G401 (cell line): ENCODE measurements around the gene MOB3A. TPM values are rescaled to one million over a fixed set of nuclear protein-coding genes. Genes with fewer than 3 reads are reported as not detected.

ENCODE experiments used
- DNase-seq: peaks from one replicate; pipeline ENCODE4 v3.0.0-alpha.2; 2015; ENCODE audit warnings: low spot score
- in situ Hi-C: cut with HindIII; loops from 2 replicates; pipeline ENCODE4 v1.10.0; 2016; ENCODE audit warnings: low sequenced_read_pairs, mixed read lengths
- total RNA-seq: library from RNA; depleted of rRNA; stranded (reverse); fragments of >200 nt; shearing (Covaris generic); gene quantifications from 2 replicates; pipeline ENCODE4 v1.2.3, GENCODE V29; 2014

Gene MOB3A
- total RNA-seq, 1 experiment from 2014 or later: 20.6 TPM

DNA sequence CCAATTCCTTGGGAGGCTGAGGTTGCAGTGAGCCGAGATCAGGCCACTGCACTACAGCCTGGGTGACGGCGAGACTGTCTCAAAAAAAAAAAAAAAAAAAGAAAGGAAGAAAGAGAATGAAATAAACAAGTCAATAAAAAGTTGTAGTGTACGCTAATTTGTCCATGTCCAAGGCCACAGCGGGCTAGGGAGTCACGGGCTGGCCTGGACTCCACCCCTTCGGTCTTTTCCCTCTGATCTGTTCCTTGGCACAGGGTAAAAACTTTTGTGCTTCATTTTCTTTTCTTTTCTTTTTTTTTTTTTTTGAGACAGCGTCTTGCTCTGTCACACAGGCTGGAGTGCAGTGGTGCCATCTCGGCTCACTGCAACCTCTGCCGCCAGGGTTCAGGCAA lies 25.7 kb downstream of the MOB3A start:
- in situ Hi-C loops: no loop called here

DNA sequence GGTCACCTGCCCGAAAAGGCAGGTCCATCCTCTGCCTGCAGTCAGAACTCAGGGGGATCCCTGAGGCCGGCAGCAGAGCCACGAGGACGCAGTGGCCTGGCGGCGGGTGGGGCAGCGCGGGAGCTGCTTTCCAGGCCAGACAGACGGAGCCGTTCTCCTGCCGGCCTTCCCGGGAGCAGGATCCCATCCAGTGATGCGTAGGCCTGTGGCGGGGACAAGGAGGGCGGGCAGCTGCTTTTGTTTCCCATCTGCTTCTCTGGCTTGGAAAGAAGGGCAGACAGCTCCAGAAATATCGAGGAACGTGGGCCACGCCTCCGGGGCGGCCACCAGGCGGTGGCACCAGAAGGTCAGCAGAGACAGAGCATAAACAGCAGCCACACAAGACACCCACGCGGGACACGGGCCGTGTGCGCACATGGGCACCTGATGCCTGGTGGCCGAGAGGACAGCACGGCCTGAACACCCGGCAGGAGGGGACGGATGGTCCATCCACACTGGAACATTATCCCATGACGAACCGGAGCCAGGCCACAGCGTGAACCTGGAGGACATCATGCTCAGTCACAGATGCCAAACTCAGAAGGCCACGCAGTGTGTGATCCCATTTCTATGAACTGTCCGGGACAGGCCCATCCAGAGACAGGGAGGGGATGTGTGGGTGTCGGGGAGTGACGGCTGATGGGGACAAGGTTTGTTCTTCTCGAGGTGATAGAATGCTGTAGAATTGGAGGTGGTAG lies 31.2 kb downstream of the MOB3A start:
- in situ Hi-C loops: no loop called here
- DNase-seq: peak; percentile 97

More for the DNA sequence above, 25.7 kb downstream of the MOB3A start:
- no peak for DNase-seq

DNA sequence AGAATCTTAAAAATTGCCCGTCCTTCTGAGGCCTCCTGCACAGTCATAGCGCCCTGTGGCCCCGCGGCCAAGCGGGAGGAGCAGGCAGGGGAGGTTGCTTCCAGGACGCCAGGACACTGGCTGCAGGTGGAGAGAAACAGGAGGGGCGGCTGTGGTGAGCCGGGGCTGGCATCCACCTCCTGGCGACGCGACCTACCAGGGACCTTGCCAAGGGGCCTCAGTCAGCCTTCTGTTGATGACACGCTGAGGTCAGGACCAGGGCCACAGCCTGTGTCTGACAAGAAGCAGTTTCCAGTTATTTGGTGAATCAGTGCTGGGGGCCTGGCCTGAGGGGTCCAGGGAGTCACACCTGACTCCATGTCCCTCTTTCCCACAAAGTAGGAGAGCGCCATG lies 31.7 kb downstream of the MOB3A start:
- peak; percentile 81 for DNase-seq
- in situ Hi-C loops: no loop called here

DNA sequence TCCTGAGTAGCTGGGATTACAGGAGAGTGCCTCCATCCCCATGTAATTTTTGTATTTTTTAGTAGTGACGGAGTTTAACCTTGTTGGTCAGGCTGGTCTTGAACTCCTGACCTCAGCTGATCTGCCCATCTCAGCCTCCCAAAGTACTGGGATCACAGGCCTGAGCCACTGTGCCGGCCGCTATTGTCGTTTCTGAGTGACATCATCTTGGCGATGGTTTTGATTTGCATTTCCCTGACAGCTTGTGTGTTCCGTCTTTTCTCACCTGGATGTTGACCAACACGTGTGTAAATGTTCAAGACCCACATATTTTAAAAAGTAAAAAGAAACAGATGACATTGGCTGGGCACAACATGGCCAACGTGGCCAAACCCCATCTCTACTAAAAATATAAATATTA lies 32.3 kb downstream of the MOB3A start:
- in situ Hi-C loops: no loop called here
- no peak for DNase-seq

- in situ Hi-C loops: no loop called here
- DNase-seq: no peak
Observed at GRCh38 chr19:2062770-2063169, 33.4 kb downstream of the MOB3A start.

GRCh38 chr19:2062389-2062729 lies 33.8 kb downstream of the MOB3A start:
- DNase-seq: no peak
- in situ Hi-C loops: no loop called here

DNA sequence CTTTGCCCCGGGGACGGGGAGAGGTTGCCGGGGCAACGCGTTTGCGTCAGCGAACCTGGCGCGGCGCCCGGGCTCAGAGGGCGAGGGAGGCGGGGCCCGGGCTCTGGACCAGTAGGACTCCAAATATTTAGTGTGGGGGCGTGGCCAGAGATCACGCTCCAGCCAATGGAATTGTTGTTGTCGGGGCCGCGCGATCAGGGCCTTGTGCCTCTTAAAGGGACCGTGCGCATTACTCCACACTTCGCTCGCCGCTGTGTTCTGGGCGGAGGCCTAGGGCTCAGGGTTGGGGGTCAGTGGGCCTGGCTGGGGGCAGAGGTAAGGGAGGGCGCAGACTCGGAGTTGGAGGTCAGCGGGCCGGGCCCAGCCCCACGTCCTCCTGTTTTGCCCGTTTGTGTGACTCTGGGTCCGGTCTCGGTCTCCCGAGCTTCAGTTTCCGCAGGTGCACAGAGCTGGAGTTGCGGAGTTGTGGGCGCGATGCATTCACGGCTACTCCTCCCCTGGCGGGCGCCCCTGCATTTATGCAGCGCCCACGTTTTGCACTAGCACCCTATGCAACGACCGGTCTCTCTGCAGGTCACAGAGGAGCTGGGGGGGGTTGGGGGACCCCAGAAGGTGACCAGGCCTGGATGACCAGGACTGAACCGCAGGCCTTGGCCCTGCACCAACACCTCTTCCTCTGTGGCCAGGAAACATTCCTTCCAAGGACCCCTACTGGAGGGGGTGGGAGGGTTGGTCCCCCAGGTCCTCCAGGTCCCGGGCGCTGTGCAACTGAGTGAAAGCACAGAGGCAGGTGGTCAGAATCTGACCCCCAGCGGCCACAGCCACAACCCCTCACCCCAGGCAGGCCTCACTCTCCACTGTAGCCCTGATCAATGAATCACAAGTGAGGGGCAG lies 34.4 kb downstream of the MOB3A start:
- DNase-seq: peak; percentile 99
- in situ Hi-C loops: no loop called here

GRCh38 chr19:2060884-2061494 lies 35.1 kb downstream of the MOB3A start:
- DNase-seq: peak; percentile 67
- in situ Hi-C loops: no loop called here

GRCh38 chr19:2059422-2060201 lies 36.5 kb downstream of the MOB3A start:
- no peak for DNase-seq

GRCh38 chr19:2058570-2059421 lies 37.3 kb downstream of the MOB3A start:
- DNase-seq: no peak
- in situ Hi-C loops: no loop called here

More at GRCh38 chr19:2059422-2060201, 36.5 kb downstream of the MOB3A start:
- in situ Hi-C loops: no loop called here

GRCh38 chr19:2057484-2058469 lies 38.3 kb downstream of the MOB3A start:
- in situ Hi-C loops: no loop called here

DNA sequence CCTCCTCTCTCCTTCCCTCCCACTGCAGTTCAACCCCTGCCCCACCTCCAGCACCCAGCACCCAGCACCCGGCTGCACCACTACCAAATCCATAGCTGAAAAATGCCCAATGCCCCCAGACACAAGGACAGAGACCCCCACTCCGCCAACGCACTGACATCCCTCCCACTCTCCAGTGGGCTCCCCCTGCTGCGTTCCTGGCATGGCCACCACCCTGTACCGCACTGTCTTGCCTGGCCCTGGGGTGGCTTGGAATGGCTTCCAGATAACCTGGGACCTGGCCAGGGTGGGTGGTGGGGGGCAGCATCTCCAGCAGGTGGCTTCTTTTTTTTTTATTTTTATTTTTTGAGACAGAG lies 39.3 kb downstream of the MOB3A start:
- in situ Hi-C loops: no loop called here
- DNase-seq: no peak

More at GRCh38 chr19:2057484-2058469, 38.3 kb downstream of the MOB3A start:
- DNase-seq: no peak

- in situ Hi-C loops: no loop called here
- peak; percentile 78 for DNase-seq
Observed at GRCh38 chr19:2055931-2056836, 39.9 kb downstream of the MOB3A start.

GRCh38 chr19:2054763-2055162 lies 41.4 kb downstream of the MOB3A start:
- no peak for DNase-seq
- in situ Hi-C loops: no loop called here

DNA sequence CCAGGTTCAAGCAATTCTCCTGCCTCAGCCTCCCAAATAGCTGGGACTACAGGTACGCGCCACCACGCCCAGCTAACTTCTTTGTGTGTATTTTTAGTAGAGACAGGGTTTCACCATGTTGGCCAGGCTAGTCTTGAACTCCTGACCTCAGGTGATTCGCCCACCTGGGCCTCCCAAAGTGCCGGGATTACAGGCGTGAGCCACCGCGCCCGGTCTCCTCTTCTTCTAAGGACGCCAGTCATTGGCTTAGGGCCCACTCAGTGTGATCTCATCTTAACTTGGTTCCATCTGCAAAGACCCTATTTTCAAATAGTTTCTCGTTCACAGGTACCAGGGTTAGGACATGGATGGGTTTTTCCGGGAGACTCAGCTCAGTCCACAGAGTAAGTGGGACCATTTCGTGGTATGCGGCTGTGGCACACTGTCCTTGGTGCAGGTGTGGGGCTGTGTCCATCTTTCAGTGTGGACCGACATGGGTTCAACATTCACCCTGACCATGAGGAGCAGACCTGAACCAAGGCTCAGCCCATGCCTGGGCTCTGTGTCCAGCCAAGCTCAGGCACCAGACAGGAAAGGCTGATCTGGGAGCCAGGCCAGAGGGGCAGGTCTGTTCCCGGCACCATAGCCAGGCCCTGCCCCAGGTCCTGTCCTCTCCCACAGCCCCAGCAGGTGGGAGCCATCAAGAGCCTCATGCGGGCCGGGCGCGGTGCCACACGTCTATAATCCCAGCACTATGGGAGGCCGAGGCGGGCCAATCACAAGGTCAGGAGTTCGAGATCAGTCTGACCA lies 42.3 kb downstream of the MOB3A start:
- peak; percentile 67 for DNase-seq
- in situ Hi-C loops: no loop called here
